ENCODE measurements around the gene MOV10L1.
"Not testable (repeated sequence)": the region's sequence is repeated elsewhere in the genome, so short reads cannot be mapped to it uniquely, and the experiment has no call there.

Gene MOV10L1

DNA sequence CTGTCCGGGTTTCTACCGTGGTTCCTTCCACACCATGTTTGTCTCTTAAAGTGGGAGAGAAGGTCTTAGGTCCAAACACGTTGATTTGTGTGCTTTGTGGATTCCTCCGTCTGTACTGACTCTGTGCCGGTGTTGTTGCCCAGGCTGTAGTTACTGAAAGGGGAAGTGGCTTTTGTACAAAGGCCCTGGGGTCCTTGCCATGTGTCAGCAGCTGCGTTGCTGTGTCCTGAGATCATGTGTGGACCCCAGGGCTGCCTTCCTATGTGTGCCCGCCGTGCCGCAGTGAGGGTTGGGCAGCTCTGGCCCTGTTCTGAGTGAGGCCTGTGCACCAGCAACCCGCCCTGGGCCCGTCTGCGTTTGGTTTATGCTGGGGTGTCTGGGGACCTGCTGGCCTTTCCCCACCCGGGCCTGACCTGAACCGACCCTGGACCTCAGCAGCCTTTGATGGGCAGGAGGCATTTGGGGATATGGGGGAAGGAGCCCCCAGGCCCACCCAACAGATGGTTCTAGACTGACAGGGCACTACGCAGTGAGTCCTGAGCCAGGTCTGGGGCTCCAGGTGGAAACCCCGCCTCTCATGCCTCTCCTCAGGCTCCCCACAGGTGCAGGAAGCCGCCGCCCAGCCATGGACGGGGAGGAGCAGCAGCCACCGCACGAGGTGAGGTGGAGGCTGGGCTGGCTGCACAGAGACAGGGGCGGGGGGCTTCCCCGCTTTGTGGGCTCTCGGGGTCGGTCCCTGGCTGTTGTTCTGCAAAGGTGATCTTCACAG is 102.8 kb downstream of the MOV10L1 start:
- no peak for DNase-seq

GRCh38 chr22:50193621-50194020 is 103.8 kb downstream of the MOV10L1 start:
- DNase-seq: no peak

- no peak for DNase-seq
Observed at GRCh38 chr22:50194037-50194805, 104.4 kb downstream of the MOV10L1 start.

GRCh38 chr22:50196256-50196655 is 106.5 kb downstream of the MOV10L1 start:
- DNase-seq: no peak

DNA sequence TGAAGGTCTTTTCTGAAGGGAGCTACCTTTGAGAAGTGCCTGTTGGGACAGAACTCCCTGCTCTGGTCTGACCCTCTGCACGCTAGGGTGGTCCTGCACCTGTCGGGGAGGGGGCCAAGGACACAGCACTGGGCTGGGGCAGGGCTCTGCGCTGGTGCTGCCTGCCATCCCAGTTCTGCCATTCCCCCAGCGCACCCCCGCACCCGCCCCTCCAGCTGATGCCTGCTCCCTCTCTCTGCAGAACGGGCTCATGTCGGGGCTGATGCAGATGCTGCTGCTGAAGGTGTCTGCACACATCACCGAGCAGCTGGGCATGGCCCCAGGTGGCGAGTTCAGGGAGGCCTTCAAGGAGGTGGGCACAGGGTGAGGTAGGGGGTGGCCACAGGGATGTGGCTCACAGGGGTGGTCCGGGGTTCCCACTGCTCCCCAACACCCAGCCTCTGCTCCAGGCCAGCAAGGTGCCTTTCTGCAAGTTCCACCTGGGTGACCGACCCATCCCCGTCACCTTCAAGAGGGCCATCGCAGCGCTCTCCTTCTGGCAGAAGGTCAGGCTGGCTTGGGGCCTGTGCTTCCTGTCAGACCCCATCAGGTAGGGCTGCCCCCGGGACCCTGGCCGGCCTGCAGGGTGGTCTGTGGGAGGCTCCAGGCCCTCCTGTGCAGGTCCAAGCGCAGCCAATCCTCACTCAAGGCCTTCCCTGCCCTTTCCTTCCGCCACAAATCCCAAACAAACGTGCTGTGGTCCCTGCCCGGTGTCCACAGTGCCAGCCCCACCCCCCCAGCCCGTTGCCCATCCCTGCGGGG is 107.4 kb downstream of the MOV10L1 start:
- no peak for DNase-seq

DNA sequence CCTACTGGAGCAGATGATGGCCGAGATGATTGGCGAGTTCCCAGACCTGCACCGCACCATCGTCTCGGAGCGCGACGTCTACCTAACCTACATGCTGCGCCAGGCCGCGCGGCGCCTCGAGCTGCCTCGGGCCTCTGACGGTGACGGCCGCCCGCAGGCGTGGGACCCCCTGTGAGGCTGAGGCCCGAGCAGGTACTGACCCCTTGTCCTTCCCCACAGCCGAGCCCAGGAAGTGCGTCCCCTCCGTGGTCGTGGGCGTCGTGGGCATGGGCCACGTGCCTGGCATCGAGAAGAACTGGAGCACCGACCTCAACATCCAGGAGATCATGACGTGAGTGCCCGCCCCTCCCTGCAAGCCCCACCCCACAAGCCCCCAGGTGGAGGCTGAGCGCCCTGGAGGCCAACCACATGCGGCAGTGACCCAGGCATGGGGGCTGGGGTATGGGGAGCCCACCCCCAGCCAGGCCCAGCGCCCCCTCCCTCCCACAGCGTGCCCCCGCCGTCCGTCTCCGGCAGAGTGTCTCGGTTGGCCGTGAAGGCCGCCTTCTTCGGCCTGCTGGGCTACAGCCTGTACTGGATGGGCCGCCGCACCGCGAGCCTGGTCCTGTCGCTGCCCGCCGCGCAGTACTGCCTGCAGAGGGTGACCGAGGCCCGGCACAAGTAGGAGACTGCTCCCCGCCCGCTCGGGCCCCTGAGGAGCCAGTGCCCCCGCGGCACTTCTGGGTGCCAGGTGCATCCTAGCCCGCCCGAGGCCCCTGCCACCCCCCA is 108.2 kb downstream of the MOV10L1 start:
- no peak for DNase-seq

- DNase-seq: no peak
Observed at GRCh38 chr22:50198624-50199017, 108.8 kb downstream of the MOV10L1 start.

DNA sequence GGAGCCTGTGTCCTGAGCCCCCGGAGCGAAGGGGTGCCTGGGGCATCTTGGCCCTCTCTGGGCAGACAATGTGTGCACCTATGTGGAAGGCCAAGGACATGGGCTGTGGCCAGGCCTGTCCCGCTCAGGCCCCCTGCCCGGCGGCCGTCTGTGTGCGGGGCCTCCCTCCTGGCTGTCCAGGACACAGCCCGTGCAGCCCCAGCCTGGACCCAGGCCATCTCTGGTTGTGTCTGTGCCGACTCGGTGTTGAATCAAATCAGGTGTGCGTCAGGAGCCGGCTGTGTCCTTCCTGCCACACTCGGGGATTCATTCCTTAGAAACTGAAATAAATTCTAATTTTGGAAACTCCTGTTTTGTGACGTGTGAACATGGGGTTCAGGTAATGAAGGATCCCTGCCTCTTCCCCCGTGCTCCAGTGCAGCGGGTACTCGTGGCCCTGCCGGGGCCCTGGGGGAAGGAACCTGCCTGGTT is 109.5 kb downstream of the MOV10L1 start:
- no peak for DNase-seq

DNA sequence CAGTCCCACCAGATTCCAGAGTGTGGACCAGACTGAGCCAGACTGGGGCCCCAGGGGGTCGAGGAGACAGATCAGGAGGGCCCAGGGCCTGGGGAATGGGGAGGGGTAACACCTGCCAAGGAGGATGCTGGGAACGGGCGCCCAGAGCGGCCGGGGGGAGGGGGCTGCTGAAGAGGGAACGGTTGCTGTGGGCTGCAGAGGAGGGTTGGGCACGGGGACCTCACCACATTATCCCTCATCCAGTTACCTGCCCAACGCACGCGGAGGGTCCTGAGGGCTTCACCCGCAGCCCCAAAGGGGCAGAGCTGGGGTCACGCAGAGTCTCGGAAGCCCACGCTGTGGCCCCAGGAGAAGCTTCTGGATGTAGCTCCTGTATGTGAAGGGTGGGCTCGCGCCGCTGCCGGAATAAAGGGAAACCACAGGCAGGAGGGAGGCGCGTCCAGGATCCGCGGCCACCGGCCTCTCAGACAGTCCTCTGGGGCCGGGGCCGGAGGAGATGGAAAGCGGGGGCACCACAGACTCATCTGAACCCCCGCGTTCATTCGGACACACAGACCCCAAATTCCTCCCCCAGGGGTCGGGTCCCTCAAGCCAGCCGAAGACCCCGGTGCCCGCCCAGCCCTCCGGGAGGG is 110.1 kb downstream of the MOV10L1 start:
- DNase-seq: no peak

GRCh38 chr22:50200461-50201190 is 110.8 kb downstream of the MOV10L1 start, which contains the start of gene SELENOO:
Gene SELENOO (plus strand): TSS chr22:50201011. CDS start chr22:50201037, 26 bp downstream.
- DNase-seq: peak; percentile 87

DNA sequence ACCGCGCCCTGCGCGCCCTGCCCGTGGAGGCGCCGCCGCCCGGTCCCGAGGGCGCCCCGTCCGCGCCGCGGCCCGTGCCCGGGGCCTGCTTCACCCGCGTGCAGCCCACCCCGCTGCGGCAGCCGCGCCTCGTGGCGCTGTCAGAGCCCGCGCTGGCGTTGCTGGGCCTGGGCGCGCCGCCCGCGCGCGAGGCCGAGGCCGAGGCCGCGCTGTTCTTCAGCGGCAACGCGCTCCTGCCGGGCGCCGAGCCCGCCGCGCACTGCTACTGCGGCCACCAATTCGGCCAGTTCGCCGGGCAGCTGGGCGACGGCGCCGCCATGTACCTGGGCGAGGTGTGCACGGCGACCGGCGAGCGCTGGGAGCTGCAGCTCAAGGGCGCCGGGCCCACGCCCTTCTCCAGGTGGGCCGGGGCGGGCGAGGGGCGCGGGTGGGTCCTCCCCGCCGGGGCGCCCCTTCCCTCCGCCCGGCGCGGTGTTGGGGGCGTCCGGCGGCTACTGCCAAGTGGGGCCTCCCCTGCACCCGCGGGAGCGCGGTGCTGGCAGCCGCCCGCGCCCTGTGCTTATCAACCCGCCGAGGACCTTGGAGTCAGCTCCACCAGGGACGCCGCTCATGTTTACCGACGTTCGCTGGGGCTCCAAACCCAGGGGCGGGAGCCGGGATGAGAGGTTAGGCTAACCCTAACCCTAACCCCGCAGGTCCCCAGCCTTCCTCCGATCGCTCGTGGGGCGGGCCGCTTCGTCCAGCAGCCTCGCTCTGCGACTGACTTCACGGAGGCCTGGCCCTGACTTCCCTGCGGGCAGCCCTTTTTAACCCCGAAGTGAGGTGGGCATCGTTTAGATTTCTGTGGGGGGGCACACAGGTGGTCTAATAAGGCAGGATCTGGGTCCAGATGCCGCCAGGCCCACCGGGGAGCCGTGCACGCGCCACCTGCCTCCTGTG is 111.7 kb downstream of the MOV10L1 start:
- DNase-seq: peak; percentile 47

DNA sequence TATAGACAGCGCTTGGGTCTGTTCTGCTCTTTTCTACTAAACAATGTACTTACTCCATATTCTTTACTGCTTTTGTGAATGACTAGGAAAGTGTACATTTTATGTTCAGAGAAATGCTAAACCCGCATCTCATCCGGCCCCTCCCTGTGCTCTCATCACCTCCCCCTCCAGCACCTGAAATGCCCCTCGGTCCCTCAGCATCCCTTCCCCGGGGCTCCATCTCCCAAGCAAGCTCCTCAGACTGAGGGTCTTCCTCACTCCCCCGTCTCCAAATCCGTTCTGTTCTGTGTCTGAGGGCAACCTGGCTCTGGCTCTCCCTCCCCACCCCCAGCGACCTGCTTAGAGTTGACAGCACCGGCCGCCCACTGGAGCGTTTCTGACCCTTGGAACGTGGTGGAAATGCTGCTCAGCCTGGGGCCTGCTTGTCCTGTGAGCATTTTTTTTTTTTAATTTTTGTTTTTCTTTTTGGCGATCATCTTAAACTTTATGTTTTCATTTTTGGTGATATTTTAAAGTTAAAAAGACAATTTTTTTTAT is 112.4 kb downstream of the MOV10L1 start:
- no peak for DNase-seq

DNA sequence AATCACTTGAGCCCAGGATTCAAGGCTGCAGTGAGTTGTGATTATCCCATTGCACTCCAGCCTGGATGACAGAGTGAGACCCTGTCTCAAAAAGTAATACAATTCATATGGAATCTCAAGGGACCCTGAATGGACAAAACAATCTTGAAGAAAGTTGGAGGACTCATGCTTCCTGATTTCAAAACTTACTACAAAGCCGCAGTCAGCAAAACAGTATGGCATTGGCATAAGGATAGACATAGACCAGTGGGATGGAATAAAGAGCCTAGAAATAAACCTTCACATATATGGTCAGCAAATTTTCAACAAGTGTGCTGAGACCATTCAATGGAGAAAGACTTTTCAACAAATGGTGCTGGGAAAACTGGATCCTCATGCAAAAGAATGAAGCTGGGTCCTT is 113.5 kb downstream of the MOV10L1 start:
- no peak for DNase-seq

DNA sequence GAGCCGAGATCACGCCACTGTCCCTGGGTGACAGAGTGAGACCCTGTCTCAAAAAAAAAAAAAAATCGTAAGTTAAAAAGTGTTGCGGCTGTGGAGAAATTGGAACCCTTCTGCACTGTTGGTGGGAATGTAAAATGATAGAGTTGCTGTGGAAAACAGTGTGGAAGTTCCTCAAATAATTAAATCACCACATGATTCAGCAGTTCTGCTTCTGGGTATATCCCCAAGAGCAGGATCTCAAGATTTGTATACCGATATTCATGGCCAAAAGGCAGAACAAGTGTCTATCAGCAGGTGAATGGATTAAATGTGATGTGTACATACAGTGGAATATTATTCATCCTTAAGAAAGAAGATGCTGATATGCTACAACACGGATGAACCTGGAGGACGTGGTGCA is 114.8 kb downstream of the MOV10L1 start:
- no peak for DNase-seq

DNA sequence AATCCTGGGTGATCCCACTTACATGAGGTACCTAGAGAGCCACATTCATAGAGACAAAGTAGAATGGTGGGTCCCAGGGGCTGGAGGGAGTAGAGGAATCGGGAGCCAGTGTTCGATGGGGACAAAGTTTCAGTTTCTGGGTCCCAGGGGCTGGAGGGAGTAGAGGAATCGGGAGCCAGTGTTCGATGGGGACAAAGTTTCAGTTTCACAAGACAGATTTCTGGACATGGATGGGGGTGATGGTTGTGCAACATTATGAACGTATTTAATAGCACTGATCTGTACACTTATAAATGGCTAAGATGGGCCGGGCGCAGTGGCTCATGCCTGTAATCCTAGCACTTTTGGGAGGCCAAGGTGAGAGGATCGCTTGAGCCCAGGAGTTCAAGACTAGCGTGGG is 115.2 kb downstream of the MOV10L1 start:
- not testable (repeated sequence) for DNase-seq

- DNase-seq: no peak
Observed at GRCh38 chr22:50205781-50206569, 116.2 kb downstream of the MOV10L1 start.

- peak; percentile 29 for DNase-seq
Observed at GRCh38 chr22:50206599-50206998, 116.8 kb downstream of the MOV10L1 start.

DNA sequence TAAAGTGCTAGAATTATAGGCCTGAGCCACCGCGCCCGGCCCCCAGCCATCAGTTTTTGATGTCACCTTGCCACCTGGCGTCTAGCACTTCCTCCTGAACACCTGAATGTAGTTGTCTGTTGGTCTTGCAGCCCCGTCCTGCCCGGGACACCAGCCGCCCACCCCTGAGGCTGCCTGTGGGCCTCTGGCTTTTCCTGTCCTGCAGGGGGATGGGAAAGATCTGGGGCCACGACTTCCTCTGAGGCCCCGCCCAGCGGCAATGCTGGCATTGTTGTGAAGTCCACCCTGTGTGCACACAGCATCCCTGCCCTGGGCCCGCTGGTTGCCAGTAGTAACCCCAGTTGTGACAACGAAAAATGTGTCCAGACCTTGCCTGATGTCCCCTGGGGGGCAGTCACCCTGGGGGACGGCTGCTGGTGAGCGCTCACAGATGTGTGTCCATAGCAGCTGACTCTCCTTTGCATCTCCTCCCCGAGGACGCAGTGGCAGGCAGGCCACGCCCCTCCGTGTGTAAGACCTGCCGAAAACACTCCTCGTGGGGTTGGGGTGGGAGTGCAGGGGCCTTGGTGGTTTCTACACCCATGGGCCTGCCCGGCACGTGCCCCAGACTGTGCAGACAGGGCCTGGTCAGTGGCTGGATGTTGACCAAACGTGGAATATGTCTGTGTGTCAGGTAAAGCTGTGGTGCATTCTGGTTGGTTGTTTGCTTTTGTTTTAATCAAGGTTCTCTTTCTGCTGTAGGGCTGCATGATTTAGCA is 117.8 kb downstream of the MOV10L1 start:
- no peak for DNase-seq

Measured in hematopoietic multipotent progenitor cell treated with erythropoietin and hydrocortisone succinate and interleukin-3 and kit ligand, for 8 days (in vitro differentiated cells).